Measurements from ENCODE around the gene RRP8.

DNA sequence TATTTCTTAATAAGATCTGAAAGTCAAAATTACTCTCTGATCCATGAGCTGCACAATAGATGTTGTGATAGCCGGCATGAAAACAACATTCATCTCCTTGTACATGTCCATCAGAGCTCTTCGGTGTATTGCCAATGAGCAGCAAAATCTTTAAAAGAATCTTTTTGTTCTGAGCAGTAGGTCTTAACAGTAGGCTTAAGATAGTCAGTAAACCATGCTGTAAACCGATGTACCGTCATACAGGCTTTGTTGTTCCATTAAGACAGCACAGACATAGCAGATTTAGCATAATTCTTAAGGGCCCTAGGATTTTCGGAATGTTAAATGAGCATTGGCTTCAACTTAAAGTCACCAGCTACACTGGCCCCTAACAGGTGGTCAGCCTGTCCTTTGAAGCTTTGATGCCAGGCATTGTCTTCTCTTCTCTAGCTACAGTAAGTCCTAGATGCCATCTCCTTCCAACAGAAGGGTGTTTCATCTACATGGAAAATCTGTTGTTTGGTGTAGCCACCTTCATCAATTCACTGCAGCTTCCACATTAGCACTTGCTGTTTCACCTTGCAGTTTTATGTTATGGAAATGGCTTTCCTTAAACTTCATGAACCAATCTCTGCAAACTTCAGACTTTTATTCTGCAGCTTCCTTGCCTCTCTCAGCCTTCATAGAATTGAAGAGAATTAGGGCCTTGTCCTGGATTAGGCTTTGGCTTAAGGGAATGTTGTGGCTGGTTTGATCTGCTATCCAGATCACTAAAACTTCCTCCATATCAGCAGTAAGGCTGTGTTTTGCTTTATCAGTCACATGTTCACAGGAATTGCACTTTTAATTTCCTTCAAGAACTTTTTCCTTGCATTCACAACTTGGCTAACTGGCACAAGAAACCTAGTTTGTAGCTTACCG is 28.4 kb downstream of the RRP8 start:
- TF ChIP-seq RAD21 (IDR thresholded peaks at IDR 0.05; ENCODE audit: low read depth), result no peak
- TF ChIP-seq ZBTB7A (IDR thresholded peaks at IDR 0.05; ENCODE audit: low read depth), result no peak
- TF ChIP-seq YY1 (IDR thresholded peaks at IDR 0.05; ENCODE audit: low read depth), result no peak
- no peak for TF ChIP-seq TAF1 (IDR thresholded peaks at IDR 0.05; ENCODE audit: low read depth)
- no peak for TF ChIP-seq TEAD4 (IDR thresholded peaks at IDR 0.05)
- TF ChIP-seq, protein P1, sequence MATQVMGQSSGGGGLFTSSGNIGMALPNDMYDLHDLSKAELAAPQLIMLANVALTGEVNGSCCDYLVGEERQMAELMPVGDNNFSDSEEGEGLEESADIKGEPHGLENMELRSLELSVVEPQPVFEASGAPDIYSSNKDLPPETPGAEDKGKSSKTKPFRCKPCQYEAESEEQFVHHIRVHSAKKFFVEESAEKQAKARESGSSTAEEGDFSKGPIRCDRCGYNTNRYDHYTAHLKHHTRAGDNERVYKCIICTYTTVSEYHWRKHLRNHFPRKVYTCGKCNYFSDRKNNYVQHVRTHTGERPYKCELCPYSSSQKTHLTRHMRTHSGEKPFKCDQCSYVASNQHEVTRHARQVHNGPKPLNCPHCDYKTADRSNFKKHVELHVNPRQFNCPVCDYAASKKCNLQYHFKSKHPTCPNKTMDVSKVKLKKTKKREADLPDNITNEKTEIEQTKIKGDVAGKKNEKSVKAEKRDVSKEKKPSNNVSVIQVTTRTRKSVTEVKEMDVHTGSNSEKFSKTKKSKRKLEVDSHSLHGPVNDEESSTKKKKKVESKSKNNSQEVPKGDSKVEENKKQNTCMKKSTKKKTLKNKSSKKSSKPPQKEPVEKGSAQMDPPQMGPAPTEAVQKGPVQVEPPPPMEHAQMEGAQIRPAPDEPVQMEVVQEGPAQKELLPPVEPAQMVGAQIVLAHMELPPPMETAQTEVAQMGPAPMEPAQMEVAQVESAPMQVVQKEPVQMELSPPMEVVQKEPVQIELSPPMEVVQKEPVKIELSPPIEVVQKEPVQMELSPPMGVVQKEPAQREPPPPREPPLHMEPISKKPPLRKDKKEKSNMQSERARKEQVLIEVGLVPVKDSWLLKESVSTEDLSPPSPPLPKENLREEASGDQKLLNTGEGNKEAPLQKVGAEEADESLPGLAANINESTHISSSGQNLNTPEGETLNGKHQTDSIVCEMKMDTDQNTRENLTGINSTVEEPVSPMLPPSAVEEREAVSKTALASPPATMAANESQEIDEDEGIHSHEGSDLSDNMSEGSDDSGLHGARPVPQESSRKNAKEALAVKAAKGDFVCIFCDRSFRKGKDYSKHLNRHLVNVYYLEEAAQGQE (IDR thresholded peaks at IDR 0.05; ENCODE audit: low read depth), result no peak
- no peak for TF ChIP-seq CEBPB (IDR thresholded peaks at IDR 0.05)
- no peak for TF ChIP-seq TCF12 (IDR thresholded peaks at IDR 0.05; ENCODE audit: low read depth)
- TF ChIP-seq EP300 (IDR thresholded peaks at IDR 0.05; ENCODE audit: borderline replicate concordance), result no peak
- TF ChIP-seq, protein P2, sequence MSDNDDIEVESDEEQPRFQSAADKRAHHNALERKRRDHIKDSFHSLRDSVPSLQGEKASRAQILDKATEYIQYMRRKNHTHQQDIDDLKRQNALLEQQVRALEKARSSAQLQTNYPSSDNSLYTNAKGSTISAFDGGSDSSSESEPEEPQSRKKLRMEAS (IDR thresholded peaks at IDR 0.05), result no peak
- no peak for TF ChIP-seq NFIC (IDR thresholded peaks at IDR 0.05)
- TF ChIP-seq CREB1 (IDR thresholded peaks at IDR 0.05; ENCODE audit: low read depth), result no peak
- TF ChIP-seq, protein P3, sequence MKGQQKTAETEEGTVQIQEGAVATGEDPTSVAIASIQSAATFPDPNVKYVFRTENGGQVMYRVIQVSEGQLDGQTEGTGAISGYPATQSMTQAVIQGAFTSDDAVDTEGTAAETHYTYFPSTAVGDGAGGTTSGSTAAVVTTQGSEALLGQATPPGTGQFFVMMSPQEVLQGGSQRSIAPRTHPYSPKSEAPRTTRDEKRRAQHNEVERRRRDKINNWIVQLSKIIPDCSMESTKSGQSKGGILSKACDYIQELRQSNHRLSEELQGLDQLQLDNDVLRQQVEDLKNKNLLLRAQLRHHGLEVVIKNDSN (IDR thresholded peaks at IDR 0.05), result no peak

All from Ishikawa (cell line).